K562 (cell line): Measurements from ENCODE around the gene COL9A2. TPM values are rescaled to one million over a fixed set of nuclear protein-coding genes. Genes with fewer than 3 reads are reported as not detected.

Experiments used
- FOXA1 ChIP-seq: fragments of 450-650 bp; IDR thresholded peaks from 2 replicates; pipeline ENCODE4 v1.6.1; 2016; ENCODE audit warnings: mild to moderate bottlenecking, borderline replicate concordance
- HLTF ChIP-seq: fragments of 450-650 bp; IDR thresholded peaks from 2 replicates; pipeline ENCODE4 v1.6.1; 2016
- NBN ChIP-seq: fragments of 450-650 bp; IDR thresholded peaks from 2 replicates; pipeline ENCODE4 v1.6.1; 2016; ENCODE audit warnings: low read depth, mild to moderate bottlenecking
- NR0B1 ChIP-seq: fragments of 450-650 bp; IDR thresholded peaks from one replicate; pipeline ENCODE4 v1.6.1; 2018; ENCODE audit warnings: mild to moderate bottlenecking, moderate library complexity; ENCODE audit not compliant: partially characterized antibody
- PHF20 ChIP-seq: fragments of 450-650 bp; IDR thresholded peaks from 2 replicates; pipeline ENCODE4 v1.6.1; 2018; ENCODE audit not compliant: partially characterized antibody
- THRAP3 ChIP-seq: fragments of 450-650 bp; IDR thresholded peaks from 2 replicates; pipeline ENCODE4 v1.6.1; 2016; ENCODE audit warnings: mild to moderate bottlenecking, inconsistent platforms, borderline replicate concordance
- ZNF384 ChIP-seq: IDR thresholded peaks from 2 replicates; pipeline ENCODE4 v1.6.1; 2012; ENCODE audit warnings: low read depth, low read length, improper control_type of control experiment
- ZNF830 ChIP-seq: fragments of 250-450 bp; sonication (Bioruptor Pico); IDR thresholded peaks from 2 replicates; pipeline ENCODE4 v1.5.0; 2021; ENCODE audit warnings: mild to moderate bottlenecking
- polyA plus RNA-seq, 8 experiments: library from polyadenylated mRNA; depleted of rRNA in 4 of 8; stranded (reverse) in 5 of 8; unstranded in 3 of 8; fragments of >200 nt; fragmentation: Nextera tagmentation in 2 of 8; fragmentation: Illumina TruSeq in 1 of 8; extraction: Ambion mirVana in 2 of 8; extraction: Trizol in 1 of 8; gene quantifications; 2 replicates each; pipeline versions ENCODE4 v1.2.1 to v1.2.3, GENCODE V29; 2011 to 2014; ENCODE audit warnings: inconsistent platforms in 1 of 8, missing spikeins in 1 of 8
- total RNA-seq, 7 experiments: library from RNA; depleted of rRNA in 6 of 7; stranded (reverse); fragments of >200 nt in 6 of 7; fragmentation: Illumina TruSeq in 2 of 7; extraction: Trizol in 2 of 7; gene quantifications; 2 replicates each; pipeline versions ENCODE4 v1.2.1 to v1.2.3, GENCODE V29; 2011 to 2021; ENCODE audit warnings: low replicate concordance in 1 of 7
- TF ChIP-seq, protein P1 (sequence below): fragments of 200-600 bp; sonication (generic); IDR thresholded peaks from one replicate; pipeline ENCODE4 v1.6.1; 2012; ENCODE audit warnings: mild to moderate bottlenecking, low read depth, low read length, inconsistent platforms
- TF ChIP-seq, protein P2 (sequence below): IDR thresholded peaks from 2 replicates; pipeline ENCODE4 v1.6.1; 2011; ENCODE audit not compliant: insufficient read length; ENCODE audit errors: extremely low read depth

Gene COL9A2
- total and polyA plus RNA-seq, 9 of the 15 experiments (the other 6 are each of a cell fraction or from before 2014, with no cell fraction given) = 0.03 to 2.2 (median 0.31) TPM

GRCh38 chr1:40341491-40342380, 24.6 kb upstream of the COL9A2 start (continued):
- TF ChIP-seq, protein P1, sequence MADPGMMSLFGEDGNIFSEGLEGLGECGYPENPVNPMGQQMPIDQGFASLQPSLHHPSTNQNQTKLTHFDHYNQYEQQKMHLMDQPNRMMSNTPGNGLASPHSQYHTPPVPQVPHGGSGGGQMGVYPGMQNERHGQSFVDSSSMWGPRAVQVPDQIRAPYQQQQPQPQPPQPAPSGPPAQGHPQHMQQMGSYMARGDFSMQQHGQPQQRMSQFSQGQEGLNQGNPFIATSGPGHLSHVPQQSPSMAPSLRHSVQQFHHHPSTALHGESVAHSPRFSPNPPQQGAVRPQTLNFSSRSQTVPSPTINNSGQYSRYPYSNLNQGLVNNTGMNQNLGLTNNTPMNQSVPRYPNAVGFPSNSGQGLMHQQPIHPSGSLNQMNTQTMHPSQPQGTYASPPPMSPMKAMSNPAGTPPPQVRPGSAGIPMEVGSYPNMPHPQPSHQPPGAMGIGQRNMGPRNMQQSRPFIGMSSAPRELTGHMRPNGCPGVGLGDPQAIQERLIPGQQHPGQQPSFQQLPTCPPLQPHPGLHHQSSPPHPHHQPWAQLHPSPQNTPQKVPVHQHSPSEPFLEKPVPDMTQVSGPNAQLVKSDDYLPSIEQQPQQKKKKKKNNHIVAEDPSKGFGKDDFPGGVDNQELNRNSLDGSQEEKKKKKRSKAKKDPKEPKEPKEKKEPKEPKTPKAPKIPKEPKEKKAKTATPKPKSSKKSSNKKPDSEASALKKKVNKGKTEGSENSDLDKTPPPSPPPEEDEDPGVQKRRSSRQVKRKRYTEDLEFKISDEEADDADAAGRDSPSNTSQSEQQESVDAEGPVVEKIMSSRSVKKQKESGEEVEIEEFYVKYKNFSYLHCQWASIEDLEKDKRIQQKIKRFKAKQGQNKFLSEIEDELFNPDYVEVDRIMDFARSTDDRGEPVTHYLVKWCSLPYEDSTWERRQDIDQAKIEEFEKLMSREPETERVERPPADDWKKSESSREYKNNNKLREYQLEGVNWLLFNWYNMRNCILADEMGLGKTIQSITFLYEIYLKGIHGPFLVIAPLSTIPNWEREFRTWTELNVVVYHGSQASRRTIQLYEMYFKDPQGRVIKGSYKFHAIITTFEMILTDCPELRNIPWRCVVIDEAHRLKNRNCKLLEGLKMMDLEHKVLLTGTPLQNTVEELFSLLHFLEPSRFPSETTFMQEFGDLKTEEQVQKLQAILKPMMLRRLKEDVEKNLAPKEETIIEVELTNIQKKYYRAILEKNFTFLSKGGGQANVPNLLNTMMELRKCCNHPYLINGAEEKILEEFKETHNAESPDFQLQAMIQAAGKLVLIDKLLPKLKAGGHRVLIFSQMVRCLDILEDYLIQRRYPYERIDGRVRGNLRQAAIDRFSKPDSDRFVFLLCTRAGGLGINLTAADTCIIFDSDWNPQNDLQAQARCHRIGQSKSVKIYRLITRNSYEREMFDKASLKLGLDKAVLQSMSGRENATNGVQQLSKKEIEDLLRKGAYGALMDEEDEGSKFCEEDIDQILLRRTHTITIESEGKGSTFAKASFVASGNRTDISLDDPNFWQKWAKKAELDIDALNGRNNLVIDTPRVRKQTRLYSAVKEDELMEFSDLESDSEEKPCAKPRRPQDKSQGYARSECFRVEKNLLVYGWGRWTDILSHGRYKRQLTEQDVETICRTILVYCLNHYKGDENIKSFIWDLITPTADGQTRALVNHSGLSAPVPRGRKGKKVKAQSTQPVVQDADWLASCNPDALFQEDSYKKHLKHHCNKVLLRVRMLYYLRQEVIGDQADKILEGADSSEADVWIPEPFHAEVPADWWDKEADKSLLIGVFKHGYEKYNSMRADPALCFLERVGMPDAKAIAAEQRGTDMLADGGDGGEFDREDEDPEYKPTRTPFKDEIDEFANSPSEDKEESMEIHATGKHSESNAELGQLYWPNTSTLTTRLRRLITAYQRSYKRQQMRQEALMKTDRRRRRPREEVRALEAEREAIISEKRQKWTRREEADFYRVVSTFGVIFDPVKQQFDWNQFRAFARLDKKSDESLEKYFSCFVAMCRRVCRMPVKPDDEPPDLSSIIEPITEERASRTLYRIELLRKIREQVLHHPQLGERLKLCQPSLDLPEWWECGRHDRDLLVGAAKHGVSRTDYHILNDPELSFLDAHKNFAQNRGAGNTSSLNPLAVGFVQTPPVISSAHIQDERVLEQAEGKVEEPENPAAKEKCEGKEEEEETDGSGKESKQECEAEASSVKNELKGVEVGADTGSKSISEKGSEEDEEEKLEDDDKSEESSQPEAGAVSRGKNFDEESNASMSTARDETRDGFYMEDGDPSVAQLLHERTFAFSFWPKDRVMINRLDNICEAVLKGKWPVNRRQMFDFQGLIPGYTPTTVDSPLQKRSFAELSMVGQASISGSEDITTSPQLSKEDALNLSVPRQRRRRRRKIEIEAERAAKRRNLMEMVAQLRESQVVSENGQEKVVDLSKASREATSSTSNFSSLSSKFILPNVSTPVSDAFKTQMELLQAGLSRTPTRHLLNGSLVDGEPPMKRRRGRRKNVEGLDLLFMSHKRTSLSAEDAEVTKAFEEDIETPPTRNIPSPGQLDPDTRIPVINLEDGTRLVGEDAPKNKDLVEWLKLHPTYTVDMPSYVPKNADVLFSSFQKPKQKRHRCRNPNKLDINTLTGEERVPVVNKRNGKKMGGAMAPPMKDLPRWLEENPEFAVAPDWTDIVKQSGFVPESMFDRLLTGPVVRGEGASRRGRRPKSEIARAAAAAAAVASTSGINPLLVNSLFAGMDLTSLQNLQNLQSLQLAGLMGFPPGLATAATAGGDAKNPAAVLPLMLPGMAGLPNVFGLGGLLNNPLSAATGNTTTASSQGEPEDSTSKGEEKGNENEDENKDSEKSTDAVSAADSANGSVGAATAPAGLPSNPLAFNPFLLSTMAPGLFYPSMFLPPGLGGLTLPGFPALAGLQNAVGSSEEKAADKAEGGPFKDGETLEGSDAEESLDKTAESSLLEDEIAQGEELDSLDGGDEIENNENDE = no peak
- TF ChIP-seq, protein P2, sequence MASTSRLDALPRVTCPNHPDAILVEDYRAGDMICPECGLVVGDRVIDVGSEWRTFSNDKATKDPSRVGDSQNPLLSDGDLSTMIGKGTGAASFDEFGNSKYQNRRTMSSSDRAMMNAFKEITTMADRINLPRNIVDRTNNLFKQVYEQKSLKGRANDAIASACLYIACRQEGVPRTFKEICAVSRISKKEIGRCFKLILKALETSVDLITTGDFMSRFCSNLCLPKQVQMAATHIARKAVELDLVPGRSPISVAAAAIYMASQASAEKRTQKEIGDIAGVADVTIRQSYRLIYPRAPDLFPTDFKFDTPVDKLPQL = no peak
- TF ChIP-seq ZNF384 (peak; percentile 37; the same call in 1 of the 2 replicates), NR0B1 (no peak), NBN (0 out of 2 replicates have a peak, but pooled peaks have one; percentile 45), THRAP3 (no peak), ZNF830 (no peak), HLTF (peak; percentile 22; the same call in 1 of the 2 replicates), FOXA1 (no peak), PHF20 (no peak)
